Stimulated activated CD8-positive, alpha-beta memory T cell treated with anti-CD3 and anti-CD28 coated beads, Interleukin-12 subunit alpha, Interleukin-12 subunit beta, amount 100 ng/mL, for 1 hour (primary cell): ENCODE data around the gene AP2A1.

ENCODE experiments used
- DNase-seq: peaks from one replicate; pipeline ENCODE4 v3.0.0-alpha.2; 2020; ENCODE audit warnings: low read depth

Gene AP2A1

GRCh38 chr19:49766007-49766929, 533 bp upstream of the AP2A1 start:
- peak; percentile 98 for DNase-seq

GRCh38 chr19:49767381-49767780, 580 bp downstream of the AP2A1 start:
- DNase-seq, result no peak

- DNase-seq, result no peak
Observed at GRCh38 chr19:49767967-49768581, 1.3 kb downstream of the AP2A1 start.

- DNase-seq, result no peak
Observed at GRCh38 chr19:49770529-49770928, 3.7 kb downstream of the AP2A1 start.

- no peak for DNase-seq
Observed at GRCh38 chr19:49771674-49772139, 4.9 kb downstream of the AP2A1 start.

- DNase-seq, result no peak
Observed at GRCh38 chr19:49772850-49773432, 6.1 kb downstream of the AP2A1 start.

GRCh38 chr19:49773663-49774350, 7.0 kb downstream of the AP2A1 start:
- DNase-seq, result no peak

GRCh38 chr19:49774969-49775368, 8.2 kb downstream of the AP2A1 start:
- no peak for DNase-seq

- DNase-seq, result no peak
Observed at GRCh38 chr19:49775742-49776370, 9.1 kb downstream of the AP2A1 start.

- DNase-seq, result no peak
Observed at GRCh38 chr19:49776371-49776764, 9.6 kb downstream of the AP2A1 start.

GRCh38 chr19:49779731-49780555, 13.1 kb downstream of the AP2A1 start:
- no peak for DNase-seq

- DNase-seq, result no peak
Observed at GRCh38 chr19:49780861-49781260, 14.1 kb downstream of the AP2A1 start.

- DNase-seq, result no peak
Observed at GRCh38 chr19:49781394-49781793, 14.6 kb downstream of the AP2A1 start.

GRCh38 chr19:49782515-49782914, 15.7 kb downstream of the AP2A1 start:
- DNase-seq, result no peak

- DNase-seq, result no peak
Observed at GRCh38 chr19:49786376-49786820, 19.6 kb downstream of the AP2A1 start.

- DNase-seq, result no peak
Observed at GRCh38 chr19:49787746-49788145, 20.9 kb downstream of the AP2A1 start.

GRCh38 chr19:49788857-49789256, 22.1 kb downstream of the AP2A1 start:
- DNase-seq, result no peak

- no peak for DNase-seq
Observed at GRCh38 chr19:49790866-49791265, 24.1 kb downstream of the AP2A1 start.

- DNase-seq, result no peak
Observed at GRCh38 chr19:49791776-49792445, 25.1 kb downstream of the AP2A1 start.

- no peak for DNase-seq
Observed at GRCh38 chr19:49792829-49793560, 26.2 kb downstream of the AP2A1 start.
